Colonic mucosa (tissue), 4 donors: ENCODE results near the gene GRIK4. TPM values are rescaled to one million over a fixed set of nuclear protein-coding genes. Genes with fewer than 3 reads are reported as not detected.

ENCODE experiments used
- DNase-seq: peaks from one replicate; pipeline ENCODE4 v3.0.0-alpha.2; 2020
- H3K27ac ChIP-seq: fragments of 200-600 bp; one replicate; pipeline ENCODE4 v1.8.0; 2021
- H3K27me3 ChIP-seq: fragments of 200-600 bp; one replicate; pipeline ENCODE4 v1.8.0; 2021
- H3K36me3 ChIP-seq: fragments of 200-600 bp; one replicate; pipeline ENCODE4 v1.8.0; 2021
- H3K4me1 ChIP-seq: fragments of 200-600 bp; one replicate; pipeline ENCODE4 v1.8.0; 2021; ENCODE audit warnings: mild to moderate bottlenecking
- H3K4me3 ChIP-seq: fragments of 200-600 bp; one replicate; pipeline ENCODE4 v1.8.0; 2021
- H3K9ac ChIP-seq, 2 donors: one replicate each; pipeline ENCODE4 v1.7.0; 2013; ENCODE audit warnings: control low read depth in 2 of 2, low read depth in 2 of 2, low read length in 2 of 2
- H3K9me3 ChIP-seq: fragments of 200-600 bp; one replicate; pipeline ENCODE4 v1.8.0; 2021
- CTCF ChIP-seq: fragments of 200-600 bp; IDR thresholded peaks from one replicate; pipeline ENCODE4 v1.8.0; 2022; ENCODE audit warnings: antibody characterized with exemption, mild to moderate bottlenecking
- intact Hi-C: fragments of 100-400 bp; cut with DNase I; formaldehyde crosslinking; loops from one replicate; pipeline ENCODE4 v1.14.1; 2022
- total RNA-seq, 2 donors: library from RNA; stranded (reverse); fragmentation: NEBNext Ultra II Directional in 1 of 2; extraction: Animal tissue kit (Norgen Biotek cat#: 25700) in 1 of 2; gene quantifications; one replicate each; pipeline ENCODE4 v1.2.1, GENCODE V29; 2021
- donor health status: healthy.
- donor health status: DM: no; HTN: no; CAD: no.
- donor health status: DM: no; HTN: no; CAD: no.

GRIK4 gene
- total RNA-seq, 2 donors from 2014 or later = 0.10 to 0.21 TPM

GRCh38 chr11:120547316-120547715 lies 35.8 kb downstream of the GRIK4 start:
- intact Hi-C loops = no loop called here
- H3K27ac ChIP-seq = no peak overlapping the region
- no peaks in the 10 kb centered on the region for H3K36me3 ChIP-seq
- no peak for DNase-seq
- no peaks in the 10 kb centered on the region for H3K9me3 ChIP-seq
- H3K9ac ChIP-seq = no peak overlapping the region
- H3K4me3 ChIP-seq = no peak overlapping the region
- TF ChIP-seq CTCF = no peak
- no peaks in the 10 kb centered on the region for H3K4me1 ChIP-seq
- peaks cover 3% of the 10 kb centered on the region for H3K27me3 ChIP-seq

GRCh38 chr11:120547811-120548681 lies 36.5 kb downstream of the GRIK4 start:
- peaks cover 3% of the 10 kb centered on the region for H3K27me3 ChIP-seq
- intact Hi-C loops = no loop called here
- no peak overlapping the region for H3K9ac ChIP-seq

GRCh38 chr11:120548682-120549209 lies 37.2 kb downstream of the GRIK4 start:
- no peak overlapping the region for H3K9ac ChIP-seq
- intact Hi-C loops = no loop called here
- no peak overlapping the region for H3K4me3 ChIP-seq
- no peak for DNase-seq
- TF ChIP-seq CTCF = no peak
- H3K9me3 ChIP-seq = no peaks in the 10 kb centered on the region
- no peaks in the 10 kb centered on the region for H3K4me1 ChIP-seq
- H3K36me3 ChIP-seq = no peaks in the 10 kb centered on the region
- H3K27ac ChIP-seq = no peak overlapping the region
- peaks cover 3% of the 10 kb centered on the region for H3K27me3 ChIP-seq

More at GRCh38 chr11:120547811-120548681, 36.5 kb downstream of the GRIK4 start:
- TF ChIP-seq CTCF = no peak
- Histone ChIP-seq H3K4me3 (no peak overlapping the region), H3K4me1 (no peaks in the 10 kb centered on the region), H3K36me3 (no peaks in the 10 kb centered on the region), H3K27ac (no peak overlapping the region), H3K9me3 (no peaks in the 10 kb centered on the region)
- peak; percentile 71 for DNase-seq

- no peak overlapping the region for H3K27ac ChIP-seq
- H3K9ac ChIP-seq = no peak overlapping the region
- peaks cover 3% of the 10 kb centered on the region for H3K27me3 ChIP-seq
- no peaks in the 10 kb centered on the region for H3K4me1 ChIP-seq
- intact Hi-C loops = no loop called here
- no peak overlapping the region for H3K4me3 ChIP-seq
- H3K9me3 ChIP-seq = no peaks in the 10 kb centered on the region
- no peaks in the 10 kb centered on the region for H3K36me3 ChIP-seq
- no peak for DNase-seq
- no peak for TF ChIP-seq CTCF
Measured at GRCh38 chr11:120549346-120549745, 37.8 kb downstream of the GRIK4 start.

GRCh38 chr11:120550007-120550406 lies 38.5 kb downstream of the GRIK4 start:
- peaks cover 3% of the 10 kb centered on the region for H3K27me3 ChIP-seq
- no peak overlapping the region for H3K9ac ChIP-seq
- intact Hi-C loops = no loop called here
- no peak for TF ChIP-seq CTCF
- no peak overlapping the region for H3K4me3 ChIP-seq
- no peaks in the 10 kb centered on the region for H3K36me3 ChIP-seq
- no peaks in the 10 kb centered on the region for H3K9me3 ChIP-seq
- no peaks in the 10 kb centered on the region for H3K4me1 ChIP-seq
- no peak for DNase-seq
- H3K27ac ChIP-seq = no peak overlapping the region
